Karpas-422 (cell line): Measurements from ENCODE around the gene SPTSSA. TPM values are rescaled to one million over a fixed set of nuclear protein-coding genes. Genes with fewer than 3 reads are reported as not detected.

Source experiments
- DNase-seq: peaks from one replicate; pipeline ENCODE4 v3.0.0-alpha.2; 2015
- H2AFZ ChIP-seq: fragments of 200-600 bp; sonication (generic); 2 replicates; pipeline ENCODE4 v1.6.1; 2014; ENCODE audit warnings: antibody characterized with exemption, low read length, mixed read lengths
- H3K27ac ChIP-seq: fragments of 200-600 bp; sonication (generic); 2 replicates; pipeline ENCODE4 v1.5.1; 2014; ENCODE audit warnings: mild to moderate bottlenecking, low read length, moderate library complexity
- H3K27me3 ChIP-seq: fragments of 200-600 bp; sonication (generic); 2 replicates; pipeline ENCODE4 v1.6.1; 2014; ENCODE audit warnings: low read length, mixed read lengths
- H3K36me3 ChIP-seq: fragments of 200-600 bp; sonication (generic); 2 replicates; pipeline ENCODE4 v1.6.1; 2014; ENCODE audit warnings: low read length, mixed read lengths; ENCODE audit not compliant: insufficient read depth
- H3K4me1 ChIP-seq: fragments of 200-600 bp; sonication (generic); 2 replicates; pipeline ENCODE4 v1.6.1; 2014; ENCODE audit warnings: mild to moderate bottlenecking, low read length, mixed read lengths
- H3K4me2 ChIP-seq: fragments of 200-600 bp; sonication (generic); 2 replicates; pipeline ENCODE4 v1.6.1; 2014; ENCODE audit warnings: low read length, low read depth, mild to moderate bottlenecking; ENCODE audit not compliant: poor library complexity, severe bottlenecking
- H3K4me3 ChIP-seq: fragments of 200-600 bp; sonication (generic); 2 replicates; pipeline ENCODE4 v1.5.1; 2014; ENCODE audit warnings: mild to moderate bottlenecking, antibody characterized with exemption, low read length, mixed read lengths
- H3K79me2 ChIP-seq: fragments of 200-600 bp; sonication (generic); 2 replicates; pipeline ENCODE4 v1.6.1; 2014; ENCODE audit warnings: mild to moderate bottlenecking, low read length, mixed read lengths
- H3K9ac ChIP-seq: fragments of 200-600 bp; sonication (generic); 2 replicates; pipeline ENCODE4 v1.6.0; 2014; ENCODE audit warnings: low read length
- H3K9me2 ChIP-seq: fragments of 200-600 bp; sonication (generic), shearing (Covaris generic); replicated peaks from 2 replicates; pipeline ENCODE4 v1.6.0; 2014; ENCODE audit warnings: mild to moderate bottlenecking, low read length, moderate library complexity; ENCODE audit not compliant: insufficient read depth
- H3K9me3 ChIP-seq: fragments of 300-700, 200-600 bp; sonication (generic); 2 replicates; pipeline ENCODE4 v1.6.1; 2014; ENCODE audit warnings: low read length, mixed read lengths
- H4K20me1 ChIP-seq: fragments of 200-600 bp; sonication (generic); 2 replicates; pipeline ENCODE4 v1.6.1; 2014; ENCODE audit warnings: mild to moderate bottlenecking, antibody characterized with exemption, low read length, low read depth; ENCODE audit not compliant: insufficient read depth
- total RNA-seq: library from RNA; depleted of rRNA; stranded (reverse); fragments of >200 nt; shearing (Covaris generic); gene quantifications from 2 replicates; pipeline ENCODE4 v1.2.3, GENCODE V29; 2014; ENCODE audit warnings: low replicate concordance

SPTSSA gene
- total RNA-seq, 1 experiment from 2014 or later, result 25.9 TPM

DNA sequence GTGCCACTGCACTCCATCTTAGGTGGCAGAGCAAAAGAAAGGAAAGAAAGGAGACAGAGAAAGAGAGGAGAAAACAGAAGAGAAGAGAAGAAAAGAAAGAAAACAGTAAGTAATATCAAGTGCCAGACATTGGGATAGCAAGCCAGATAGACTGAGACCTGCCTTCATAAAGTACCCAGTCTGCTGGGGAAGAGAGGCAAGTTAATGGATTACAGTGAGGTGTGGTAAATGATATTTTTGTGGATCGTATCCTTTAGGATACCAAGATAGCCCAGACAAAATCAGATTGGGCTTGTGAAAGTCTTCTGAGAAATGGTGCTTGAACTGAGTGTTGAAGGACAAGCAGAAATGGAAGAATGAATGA is 1.5 kb upstream of the SPTSSA start:
- H3K27ac ChIP-seq, result no peak overlapping the region
- H2AFZ ChIP-seq, result no peak overlapping the region
- H3K4me1 ChIP-seq, result peaks cover 26% of the 10 kb centered on the region
- no peak overlapping the region for H3K4me3 ChIP-seq
- H3K27me3 ChIP-seq, result no peaks in the 10 kb centered on the region
- H3K9me3 ChIP-seq, result no peaks in the 10 kb centered on the region
- no peak overlapping the region for H3K4me2 ChIP-seq
- DNase-seq, result peak; percentile 33
- peaks cover 11% of the 10 kb centered on the region; the same call in 1 of the 2 replicates for H4K20me1 ChIP-seq
- H3K9me2 ChIP-seq, result no peaks in the 10 kb centered on the region
- H3K9ac ChIP-seq, result no peak overlapping the region
- no peaks in the 10 kb centered on the region for H3K36me3 ChIP-seq
- H3K79me2 ChIP-seq, result peaks cover 31% of the 10 kb centered on the region

- Histone ChIP-seq H3K9me2 (no peaks in the 10 kb centered on the region), H3K9me3 (no peaks in the 10 kb centered on the region), H3K4me1 (peaks cover 26% of the 10 kb centered on the region), H3K4me3 (peak overlapping the region; percentile 74), H3K79me2 (peaks cover 49% of the 10 kb centered on the region), H3K27me3 (no peaks in the 10 kb centered on the region), H3K4me2 (peak overlapping the region; percentile 88), H3K27ac (peak overlapping the region; percentile 8; the same call in 1 of the 2 replicates), H3K36me3 (no peaks in the 10 kb centered on the region), H2AFZ (no peak overlapping the region), H4K20me1 (peaks cover 11% of the 10 kb centered on the region; the same call in 1 of the 2 replicates), H3K9ac (peak overlapping the region; percentile 92)
- peak; percentile 81 for DNase-seq
These were observed 507 bp downstream of the SPTSSA start for GRCh38 chr14:34461334-34462131.

- peak overlapping the region; percentile 74 for H3K4me3 ChIP-seq
- H3K4me2 ChIP-seq, result peak overlapping the region; percentile 88
- no peaks in the 10 kb centered on the region for H3K27me3 ChIP-seq
- H3K9me3 ChIP-seq, result no peaks in the 10 kb centered on the region
- H3K36me3 ChIP-seq, result no peaks in the 10 kb centered on the region
- peak; percentile 44 for DNase-seq
- peak overlapping the region; percentile 92 for H3K9ac ChIP-seq
- no peaks in the 10 kb centered on the region for H3K9me2 ChIP-seq
- no peak overlapping the region for H3K27ac ChIP-seq
- H4K20me1 ChIP-seq, result peaks cover 11% of the 10 kb centered on the region; the same call in 1 of the 2 replicates
- H3K4me1 ChIP-seq, result peaks cover 26% of the 10 kb centered on the region
- no peak overlapping the region for H2AFZ ChIP-seq
- peaks cover 53% of the 10 kb centered on the region for H3K79me2 ChIP-seq
These were observed 1.2 kb downstream of the SPTSSA start for GRCh38 chr14:34460841-34461240.

GRCh38 chr14:34460295-34460694 is 1.7 kb downstream of the SPTSSA start:
- Histone ChIP-seq H3K36me3 (no peaks in the 10 kb centered on the region), H3K4me3 (peak overlapping the region; percentile 74), H3K9ac (peak overlapping the region; percentile 92), H3K27ac (no peak overlapping the region), H3K4me1 (peaks cover 24% of the 10 kb centered on the region), H2AFZ (no peak overlapping the region), H4K20me1 (peaks cover 11% of the 10 kb centered on the region; the same call in 1 of the 2 replicates), H3K27me3 (no peaks in the 10 kb centered on the region), H3K9me3 (no peaks in the 10 kb centered on the region), H3K79me2 (peaks cover 59% of the 10 kb centered on the region), H3K4me2 (peak overlapping the region; percentile 88), H3K9me2 (no peaks in the 10 kb centered on the region)
- DNase-seq, result no peak

- Histone ChIP-seq H3K79me2 (peaks cover 89% of the 10 kb centered on the region), H3K4me3 (no peak overlapping the region), H3K4me2 (no peak overlapping the region), H3K4me1 (peaks cover 16% of the 10 kb centered on the region), H3K27me3 (no peaks in the 10 kb centered on the region), H4K20me1 (peaks cover 11% of the 10 kb centered on the region; the same call in 1 of the 2 replicates), H3K27ac (no peak overlapping the region), H2AFZ (no peak overlapping the region), H3K9ac (no peak overlapping the region), H3K36me3 (no peaks in the 10 kb centered on the region), H3K9me2 (no peaks in the 10 kb centered on the region), H3K9me3 (no peaks in the 10 kb centered on the region)
- no peak for DNase-seq
These were observed 4.9 kb downstream of the SPTSSA start for GRCh38 chr14:34457186-34457585.

GRCh38 chr14:34453226-34453625 is 8.8 kb downstream of the SPTSSA start:
- H3K9me3 ChIP-seq, result no peaks in the 10 kb centered on the region
- DNase-seq, result no peak
- no peak overlapping the region for H3K4me3 ChIP-seq
- no peaks in the 10 kb centered on the region for H3K9me2 ChIP-seq
- peaks cover 16% of the 10 kb centered on the region for H3K36me3 ChIP-seq
- peaks cover 92% of the 10 kb centered on the region for H3K79me2 ChIP-seq
- H3K27me3 ChIP-seq, result no peaks in the 10 kb centered on the region
- no peaks in the 10 kb centered on the region for H3K4me1 ChIP-seq
- no peak overlapping the region for H3K4me2 ChIP-seq
- no peak overlapping the region for H3K9ac ChIP-seq
- no peak overlapping the region for H3K27ac ChIP-seq
- 0 out of 2 replicates have a peak, but pooled peaks cover 4% of the 10 kb centered on the region for H4K20me1 ChIP-seq
- H2AFZ ChIP-seq, result no peak overlapping the region

GRCh38 chr14:34452258-34452822 is 9.7 kb downstream of the SPTSSA start:
- no peaks in the 10 kb centered on the region for H3K9me2 ChIP-seq
- no peaks in the 10 kb centered on the region for H3K9me3 ChIP-seq
- H3K36me3 ChIP-seq, result peaks cover 16% of the 10 kb centered on the region
- 0 out of 2 replicates have a peak, but pooled peaks cover 4% of the 10 kb centered on the region for H4K20me1 ChIP-seq
- H3K79me2 ChIP-seq, result peaks cover 90% of the 10 kb centered on the region
- H3K4me2 ChIP-seq, result no peak overlapping the region
- no peak overlapping the region for H3K4me3 ChIP-seq
- no peak overlapping the region for H2AFZ ChIP-seq
- no peak overlapping the region for H3K9ac ChIP-seq
- H3K27ac ChIP-seq, result no peak overlapping the region
- no peaks in the 10 kb centered on the region for H3K4me1 ChIP-seq
- DNase-seq, result no peak
- H3K27me3 ChIP-seq, result no peaks in the 10 kb centered on the region

- DNase-seq, result no peak
- Histone ChIP-seq H2AFZ (no peak overlapping the region), H3K27me3 (no peaks in the 10 kb centered on the region), H3K27ac (no peak overlapping the region), H3K4me1 (no peaks in the 10 kb centered on the region), H3K9ac (no peak overlapping the region), H3K4me2 (no peak overlapping the region), H3K79me2 (peaks cover 94% of the 10 kb centered on the region), H4K20me1 (0 out of 2 replicates have a peak, but pooled peaks cover 4% of the 10 kb centered on the region), H3K9me3 (no peaks in the 10 kb centered on the region), H3K4me3 (no peak overlapping the region), H3K9me2 (no peaks in the 10 kb centered on the region), H3K36me3 (peaks cover 17% of the 10 kb centered on the region)
These were observed 11.1 kb downstream of the SPTSSA start for GRCh38 chr14:34450958-34451357.
